Astrocyte (in vitro differentiated cells and primary cell): Measurements from ENCODE around the gene EFCAB6.

ENCODE experiments used
- CTCF ChIP-seq: IDR thresholded peaks from 2 replicates; pipeline ENCODE4 v1.5.1; 2011; ENCODE audit warnings: low read depth, mild to moderate bottlenecking, inconsistent platforms, low read length, moderate library complexity; ENCODE audit not compliant: insufficient read depth
- EZH2 ChIP-seq: IDR thresholded peaks from 2 replicates; pipeline ENCODE4 v1.6.1; 2012; ENCODE audit warnings: mild to moderate bottlenecking, low read length, inconsistent platforms; ENCODE audit not compliant: insufficient read depth

- no peak for TF ChIP-seq CTCF
- no peak for TF ChIP-seq EZH2
Observed at GRCh38 chr22:43509337-43509736, 302.8 kb downstream of the EFCAB6 start.
